ELR (cell line): ENCODE results near the gene GFER.

Experiments
- DNase-seq: peaks from one replicate; pipeline ENCODE4 v3.0.0-alpha.2; 2015; ENCODE audit warnings: low read depth

The GFER gene

DNA sequence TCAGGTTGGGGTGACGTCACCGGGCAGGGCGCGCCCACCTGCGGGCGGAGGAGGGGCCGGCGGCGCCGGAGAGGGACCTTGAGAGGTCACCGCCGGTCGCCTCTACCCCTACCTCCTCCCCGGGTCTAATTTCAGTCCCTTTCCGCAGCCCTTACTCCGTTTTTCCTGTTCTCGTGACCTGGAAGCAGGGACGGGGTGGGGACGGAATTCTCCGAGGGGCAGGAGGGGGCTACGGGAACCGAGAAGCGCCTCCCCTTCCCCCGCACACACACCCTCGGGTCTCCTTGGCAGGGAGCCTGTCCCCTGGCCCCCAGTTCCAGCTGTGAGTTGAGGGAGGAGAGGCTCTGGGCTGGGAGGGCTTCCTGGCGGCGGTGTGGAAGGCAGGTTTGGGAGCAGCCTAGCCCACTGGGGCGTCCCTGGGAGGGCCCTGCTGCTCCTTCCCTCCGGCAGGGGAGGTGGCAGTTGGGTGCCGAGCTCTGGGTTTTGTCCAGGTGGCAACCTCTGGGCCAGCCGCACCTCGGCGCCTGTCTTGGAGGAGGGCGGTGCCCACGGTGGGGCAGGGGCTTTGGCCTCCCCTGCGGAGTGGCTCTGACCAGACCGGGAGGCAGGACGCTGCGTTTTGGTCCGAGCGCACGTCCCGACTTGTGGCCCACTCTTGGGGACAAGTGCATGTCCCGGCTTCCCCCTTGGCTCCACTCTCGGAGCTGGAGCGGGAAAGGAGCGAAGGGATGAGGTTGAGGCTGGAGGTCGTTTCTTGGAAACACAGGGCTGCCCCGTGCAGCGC is 6.5 kb downstream of the GFER start:
- DNase-seq, result no peak

DNA sequence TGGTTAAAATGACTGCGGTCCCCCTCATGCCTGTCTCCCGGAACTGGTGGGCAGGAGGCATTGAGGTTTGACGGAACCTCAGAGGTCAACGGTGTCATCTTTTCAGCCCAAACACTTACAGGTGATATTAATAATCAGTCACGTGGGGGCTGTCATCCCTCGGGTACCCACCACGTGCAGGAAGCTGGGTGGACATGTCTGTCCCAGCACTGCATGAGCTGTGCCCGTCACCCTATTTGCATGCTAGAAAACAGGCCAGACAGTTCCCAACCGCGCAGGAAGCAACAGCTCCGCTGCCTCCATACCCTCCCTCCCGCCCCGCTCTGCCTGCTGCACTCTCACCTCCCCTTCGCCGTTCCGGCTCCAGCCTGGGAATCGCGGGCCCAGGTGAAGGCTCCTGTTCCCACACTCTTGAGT is 7.2 kb downstream of the GFER start:
- no peak for DNase-seq

DNA sequence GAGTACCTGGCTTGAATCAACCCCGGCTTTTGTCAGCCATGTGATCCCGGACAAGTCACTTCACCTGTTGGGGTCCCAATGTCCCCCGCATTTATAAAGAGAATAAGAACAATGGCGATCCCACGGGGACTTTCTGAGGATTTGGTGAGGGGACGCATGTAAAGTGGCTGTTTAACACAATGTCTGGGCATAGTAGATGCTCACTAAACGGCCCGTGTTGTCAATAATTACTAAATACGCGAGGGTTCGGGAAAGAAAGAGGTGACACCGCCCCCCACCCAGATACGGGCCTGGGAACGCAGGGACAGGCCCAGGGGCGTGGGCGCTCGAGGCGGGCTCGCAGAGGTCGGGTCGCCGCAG is 7.6 kb downstream of the GFER start:
- no peak for DNase-seq

DNA sequence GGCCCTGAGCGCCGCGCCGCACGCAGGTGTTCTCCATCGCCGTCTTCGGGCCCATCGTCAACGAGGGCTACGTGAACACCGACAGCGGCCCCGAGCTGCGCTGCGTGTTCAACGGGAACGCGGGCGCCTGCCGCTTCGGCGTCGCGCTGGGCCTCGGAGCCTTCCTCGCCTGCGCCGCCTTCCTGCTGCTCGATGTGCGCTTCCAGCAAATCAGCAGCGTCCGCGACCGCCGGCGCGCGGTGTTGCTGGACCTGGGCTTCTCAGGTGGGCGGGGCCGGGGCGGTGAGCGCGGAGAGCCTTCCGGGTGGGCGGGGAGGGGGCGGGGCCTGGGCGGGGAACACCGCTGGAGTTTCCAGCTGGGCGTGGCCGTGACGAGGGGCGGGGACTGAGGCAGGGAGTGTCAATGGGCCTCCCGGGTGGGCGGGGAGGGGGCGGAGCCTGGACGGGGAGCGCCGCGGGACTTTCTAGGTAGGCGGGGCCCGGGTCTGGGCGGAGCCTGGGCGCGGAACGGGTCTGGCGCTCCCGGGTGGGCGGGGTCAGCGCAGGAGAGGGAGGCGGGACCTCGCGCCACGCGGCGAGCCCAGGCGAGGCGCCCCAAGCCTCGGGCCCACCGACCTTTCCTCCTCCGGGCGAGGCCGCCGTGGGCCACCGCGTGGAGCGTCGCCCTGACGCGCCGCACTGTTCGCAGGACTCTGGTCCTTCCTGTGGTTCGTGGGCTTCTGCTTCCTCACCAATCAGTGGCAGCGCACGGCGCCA is 8.1 kb downstream of the GFER start:
- peak; percentile 78 for DNase-seq

DNA sequence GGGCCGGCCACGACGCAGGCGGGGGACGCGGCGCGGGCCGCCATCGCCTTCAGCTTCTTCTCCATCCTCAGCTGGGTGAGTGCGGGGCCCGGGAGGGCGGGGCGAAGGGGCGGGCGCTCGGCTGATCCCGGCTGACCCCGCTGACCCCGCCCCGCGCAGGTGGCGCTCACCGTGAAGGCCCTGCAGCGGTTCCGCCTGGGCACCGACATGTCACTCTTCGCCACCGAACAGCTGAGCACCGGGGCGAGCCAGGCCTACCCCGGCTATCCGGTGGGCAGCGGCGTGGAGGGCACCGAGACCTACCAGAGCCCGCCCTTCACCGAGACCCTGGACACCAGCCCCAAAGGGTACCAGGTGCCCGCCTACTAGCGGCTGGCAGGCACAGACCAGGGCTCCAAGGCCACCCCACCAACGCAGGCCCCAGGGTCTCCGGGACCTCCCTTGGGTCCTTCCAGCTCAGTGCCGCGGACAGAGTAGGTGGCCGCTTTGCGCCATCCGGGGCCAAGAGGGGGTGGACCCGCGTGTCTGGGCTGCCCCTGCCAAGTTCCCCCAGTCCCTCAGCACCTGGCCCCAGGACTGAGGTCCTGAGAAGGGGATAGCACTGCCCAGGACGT is 8.8 kb downstream of the GFER start:
- no peak for DNase-seq

DNA sequence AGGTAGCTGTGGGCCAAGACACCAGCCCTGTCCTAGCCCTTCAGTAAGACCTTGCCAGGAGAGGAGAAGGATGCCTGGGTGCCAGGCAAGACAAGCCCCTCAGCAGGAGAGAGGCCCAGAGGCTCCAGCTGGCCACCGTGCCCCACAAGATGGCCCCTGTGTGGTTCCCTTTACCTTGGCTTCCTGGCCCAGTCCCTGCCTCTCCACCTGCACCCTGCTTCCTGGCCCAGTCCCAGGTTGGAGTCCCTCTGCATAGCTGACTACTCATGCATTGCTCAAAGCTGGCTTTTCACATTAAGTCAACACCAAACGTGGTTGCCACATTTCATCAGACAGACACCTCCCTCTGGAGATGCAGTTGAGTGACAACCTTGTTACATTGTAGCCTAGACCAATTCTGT is 9.7 kb downstream of the GFER start:
- no peak for DNase-seq

DNA sequence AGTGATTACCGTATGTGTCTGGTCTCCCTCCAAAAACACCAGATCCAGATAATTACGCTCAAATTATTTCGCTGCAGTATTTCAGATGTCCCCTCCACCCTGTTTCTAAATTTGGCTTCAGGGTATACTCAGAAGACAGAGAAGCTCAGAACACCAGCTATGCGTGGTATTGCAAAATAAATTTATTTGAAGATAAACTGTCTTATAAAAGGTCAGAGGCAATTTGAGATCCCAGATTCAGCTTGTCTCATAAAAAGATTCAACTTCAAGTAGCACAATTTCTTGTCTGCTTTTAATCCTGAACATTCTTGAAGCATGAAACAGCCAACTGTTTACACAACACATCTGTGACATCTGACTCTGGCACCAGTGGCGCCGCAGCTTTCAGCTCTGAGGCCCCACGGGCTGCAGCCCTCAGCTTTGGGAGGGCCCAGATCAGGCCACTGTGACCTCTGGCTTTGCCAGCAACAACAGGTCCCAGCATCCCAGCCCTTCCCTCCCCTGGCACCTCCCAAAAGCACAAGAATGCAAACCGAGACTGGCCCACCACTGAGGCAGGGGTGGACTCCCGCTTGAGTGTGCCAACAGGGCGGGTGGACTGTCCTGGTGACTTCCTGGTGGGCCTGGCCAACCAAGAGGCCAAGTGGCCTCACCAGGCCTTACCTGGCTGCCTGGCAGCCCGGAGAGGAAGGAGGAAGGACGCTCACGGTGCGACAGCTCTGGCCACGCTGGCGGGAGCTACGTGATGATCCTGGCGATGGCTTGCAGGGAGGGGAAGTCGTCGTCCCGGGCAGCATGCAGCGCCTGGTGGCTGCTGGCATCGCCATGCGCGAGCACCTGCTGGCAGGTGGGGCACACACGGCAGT is 13.7 kb downstream of the GFER start:
- no peak for DNase-seq

DNA sequence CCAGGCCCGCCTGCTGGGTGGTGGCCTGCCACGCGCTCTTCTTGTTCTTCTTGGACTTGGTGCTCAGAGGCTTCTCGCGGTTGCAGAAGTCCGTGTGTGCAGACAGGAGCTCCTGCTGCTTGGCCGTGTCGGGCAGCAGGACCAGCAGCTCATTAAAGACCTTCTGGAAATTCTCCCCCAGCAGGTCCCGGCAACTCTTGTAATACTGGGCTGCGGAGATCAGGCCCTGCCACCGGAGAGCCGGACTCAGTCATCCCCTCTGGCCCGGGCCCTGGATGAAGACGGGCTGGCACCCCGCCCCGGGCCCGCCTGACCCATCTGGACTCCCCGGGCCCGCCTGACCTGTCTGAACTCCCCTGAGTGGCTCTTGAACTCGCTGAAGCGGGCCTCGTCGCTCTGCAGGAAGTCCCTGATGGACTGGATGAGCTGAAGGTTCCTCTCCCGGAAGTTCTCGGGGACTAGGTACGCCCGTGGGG is 14.4 kb downstream of the GFER start:
- no peak for DNase-seq

DNA sequence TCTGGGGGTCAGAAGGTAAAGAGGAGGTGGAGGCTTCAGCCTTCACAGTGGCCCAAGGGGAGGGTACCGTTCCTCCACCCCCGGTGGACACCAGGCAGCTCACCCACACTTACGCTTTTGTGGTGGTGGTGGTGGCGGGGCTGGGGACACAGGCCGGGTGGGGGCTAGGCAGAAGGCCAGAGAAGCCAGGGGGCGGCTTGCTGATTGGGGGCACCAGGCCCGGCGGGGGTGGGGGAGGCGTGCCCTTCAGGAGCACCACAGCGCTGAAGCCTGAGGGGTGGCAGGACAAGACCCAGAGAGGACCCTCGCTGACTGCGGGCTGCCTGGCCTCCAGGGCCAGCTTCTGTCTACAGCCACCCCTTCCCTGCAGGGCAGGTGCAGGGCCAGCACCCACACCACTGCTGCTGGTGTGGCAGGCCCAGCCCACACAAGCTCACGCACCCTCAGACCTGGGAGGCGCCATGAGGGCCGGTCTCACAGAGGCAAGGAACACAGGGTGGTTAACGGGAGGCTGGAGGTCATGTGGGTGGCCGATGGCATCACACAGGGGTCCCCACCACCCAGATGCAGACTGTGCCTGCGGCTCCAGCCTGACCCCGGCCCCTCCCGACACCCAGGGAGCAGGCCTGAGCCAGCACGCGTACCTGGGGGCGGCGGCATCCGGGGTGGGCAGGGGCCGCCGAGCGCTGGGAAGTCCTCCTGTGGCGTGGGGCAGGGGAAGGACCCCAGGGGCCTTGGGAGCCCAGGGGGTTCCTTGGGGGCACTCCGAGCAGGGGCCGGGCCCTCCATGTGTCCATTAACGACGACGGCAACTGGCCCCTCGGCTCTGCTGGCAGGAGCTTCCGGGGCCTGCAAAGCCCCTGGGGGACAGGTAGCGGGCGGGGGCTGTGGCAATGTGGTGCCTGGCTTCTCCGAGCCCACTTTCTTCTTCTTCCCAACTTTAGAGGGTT is 15.1 kb downstream of the GFER start:
- no peak for DNase-seq

DNA sequence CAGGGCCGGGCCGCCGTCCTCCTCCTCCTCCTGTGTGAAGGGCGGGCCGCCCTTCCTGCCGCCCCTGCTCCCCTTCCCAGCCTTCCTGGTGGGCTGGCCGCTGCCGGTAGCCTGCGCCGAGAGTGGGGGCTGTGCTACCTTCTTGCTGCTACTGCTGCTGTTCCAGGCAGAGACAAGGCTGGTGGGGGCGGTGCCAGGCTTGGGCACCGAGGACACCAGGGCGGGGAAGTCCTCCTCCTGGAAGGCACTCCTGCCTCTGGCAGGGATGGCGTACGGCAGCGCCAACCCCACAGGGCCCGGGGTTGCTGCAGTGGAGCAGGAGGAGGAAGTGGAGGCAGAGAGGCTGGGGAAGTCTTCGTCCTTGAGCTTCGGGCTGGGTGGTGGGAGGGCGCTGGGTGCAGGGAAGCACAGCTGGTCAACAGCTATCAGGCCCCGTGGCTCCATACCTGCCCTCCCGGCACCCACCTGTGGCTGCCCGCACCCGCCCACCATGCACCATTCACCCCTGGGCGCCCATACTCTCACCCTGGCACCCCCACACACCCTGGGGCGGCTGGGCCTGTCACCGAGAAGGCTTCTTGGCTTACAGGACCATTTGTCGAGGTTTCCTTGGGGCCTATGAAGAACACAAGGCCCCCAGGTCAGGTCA is 16.0 kb downstream of the GFER start:
- no peak for DNase-seq

DNA sequence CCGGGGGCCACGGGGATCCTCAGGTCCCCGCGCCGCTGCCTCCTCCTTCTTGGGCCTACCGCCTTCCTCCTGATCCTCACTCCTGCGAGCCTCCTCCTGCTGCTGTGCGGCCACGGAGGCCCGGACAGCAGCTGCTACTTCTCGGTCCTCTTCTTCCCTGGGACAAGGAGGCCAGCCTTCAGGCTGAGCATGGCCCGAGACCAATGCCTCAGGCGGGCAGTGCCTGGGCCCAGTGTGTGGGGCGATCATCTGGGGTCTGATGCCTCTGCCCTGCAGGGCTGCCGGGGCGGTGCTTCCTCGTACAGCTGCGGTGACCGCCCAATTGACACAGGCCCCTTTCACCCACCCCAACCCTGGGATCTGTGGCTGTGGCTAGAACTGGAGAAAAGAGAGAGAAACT is 17.0 kb downstream of the GFER start:
- no peak for DNase-seq

DNA sequence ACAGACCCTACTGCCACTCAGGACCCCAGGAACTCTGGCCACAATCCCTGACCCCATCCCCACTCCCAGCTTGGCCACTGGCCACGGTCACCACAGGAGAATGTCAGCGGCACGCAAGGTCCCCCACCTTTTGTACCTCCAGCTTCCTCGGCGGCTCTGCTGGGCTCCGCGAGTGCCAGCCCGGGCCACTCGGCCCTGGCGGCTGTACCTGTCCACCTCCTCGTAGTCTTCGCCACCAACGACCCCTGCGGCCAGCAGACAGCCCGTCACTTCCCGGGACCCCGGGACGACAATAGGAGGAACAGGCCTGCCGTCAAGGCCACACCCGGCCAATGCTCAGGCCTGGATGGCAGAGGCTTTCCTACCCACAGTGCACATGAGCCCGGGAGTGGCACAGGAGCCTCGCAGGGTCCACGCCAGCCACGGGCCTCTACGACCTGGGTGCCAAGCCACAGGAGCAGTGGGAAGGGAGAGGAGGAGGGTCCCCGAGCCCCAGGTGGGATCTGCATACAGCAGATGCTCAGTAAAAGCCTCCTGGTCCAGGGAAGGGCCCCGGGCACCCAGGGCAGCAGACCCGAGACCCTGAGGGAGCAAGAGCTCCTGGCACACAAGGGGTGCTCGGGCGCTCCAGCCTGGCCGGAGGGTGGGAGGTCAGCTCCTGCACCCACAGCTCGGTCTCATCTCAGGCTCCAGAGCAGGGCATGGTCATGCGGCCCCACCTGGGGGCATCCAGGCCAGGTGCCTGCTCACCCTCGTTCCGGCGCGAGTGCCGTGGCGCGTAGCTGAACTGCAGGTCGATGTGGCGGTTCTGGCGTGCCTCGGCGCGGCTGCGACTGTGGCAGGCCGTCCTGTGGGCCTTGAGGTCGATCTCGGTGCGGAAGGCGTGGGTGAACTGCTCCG is 17.7 kb downstream of the GFER start:
- DNase-seq, result no peak

DNA sequence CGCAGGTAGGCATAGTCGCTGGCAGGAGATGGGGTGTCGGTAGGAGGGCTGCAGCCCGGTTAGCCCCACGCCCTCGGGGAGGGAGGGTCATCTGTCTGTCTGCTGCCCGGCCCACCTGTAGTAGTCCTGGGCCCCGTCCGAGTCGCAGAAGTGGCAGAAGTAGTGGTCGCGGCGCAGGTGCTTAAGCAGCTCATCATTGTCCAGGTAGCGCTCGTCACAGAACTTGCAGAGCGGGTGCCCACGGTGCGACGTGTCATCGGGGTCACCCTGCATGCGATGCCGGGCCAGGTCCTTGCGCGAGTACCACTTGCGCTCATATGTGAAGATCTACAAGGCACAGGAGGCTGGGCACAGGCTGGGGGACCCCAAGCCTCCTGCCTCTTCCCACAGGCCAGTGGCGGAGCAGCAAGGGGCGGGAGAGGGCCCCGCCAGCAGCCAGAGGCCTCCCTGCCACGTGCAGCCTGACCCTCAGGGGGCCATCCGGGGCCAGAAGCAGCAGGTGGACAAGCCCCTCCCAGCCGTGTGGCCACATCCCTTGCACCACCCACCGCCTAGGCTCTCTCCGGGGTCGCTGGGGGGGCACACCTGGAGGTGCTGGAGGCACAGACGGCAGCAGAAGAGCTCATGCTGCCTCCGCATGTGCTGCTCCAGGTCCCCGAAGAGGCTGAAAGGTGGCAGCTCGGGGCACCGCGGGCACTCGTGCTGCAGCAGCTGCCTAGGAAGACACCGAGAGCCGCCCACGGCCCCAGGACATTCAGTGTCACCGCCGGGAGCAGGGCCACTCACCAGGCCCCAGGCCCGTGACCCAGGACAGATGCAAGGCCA is 18.6 kb downstream of the GFER start:
- no peak for DNase-seq

DNA sequence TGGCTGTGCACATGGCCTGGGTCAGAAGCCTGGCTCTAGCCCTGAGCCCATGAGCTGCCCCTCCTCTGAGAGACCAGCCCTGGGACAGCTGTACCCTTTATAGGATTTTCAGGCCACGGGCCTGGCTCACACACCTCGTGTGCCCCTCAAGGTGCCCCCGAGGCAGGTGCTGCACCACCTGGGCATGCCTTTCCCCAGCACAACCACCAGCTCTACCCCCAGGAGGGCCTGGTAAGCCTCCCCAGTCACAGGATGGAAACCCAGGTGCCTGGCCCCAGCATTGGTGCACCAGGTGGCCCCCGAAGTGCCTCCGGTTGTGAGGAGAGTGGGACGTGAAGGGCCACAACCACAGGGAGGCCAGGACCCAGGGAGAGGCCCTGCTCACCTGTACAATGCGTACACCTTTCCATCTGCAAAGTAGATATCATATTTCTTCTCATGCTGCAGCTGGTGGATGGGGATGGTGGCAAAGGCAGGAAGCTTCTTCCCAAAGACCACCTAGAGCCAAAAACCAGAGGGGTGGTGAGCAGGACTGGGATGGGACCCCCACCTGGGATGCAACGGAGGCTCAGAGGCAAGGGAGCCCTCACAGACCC is 19.3 kb downstream of the GFER start:
- no peak for DNase-seq

DNA sequence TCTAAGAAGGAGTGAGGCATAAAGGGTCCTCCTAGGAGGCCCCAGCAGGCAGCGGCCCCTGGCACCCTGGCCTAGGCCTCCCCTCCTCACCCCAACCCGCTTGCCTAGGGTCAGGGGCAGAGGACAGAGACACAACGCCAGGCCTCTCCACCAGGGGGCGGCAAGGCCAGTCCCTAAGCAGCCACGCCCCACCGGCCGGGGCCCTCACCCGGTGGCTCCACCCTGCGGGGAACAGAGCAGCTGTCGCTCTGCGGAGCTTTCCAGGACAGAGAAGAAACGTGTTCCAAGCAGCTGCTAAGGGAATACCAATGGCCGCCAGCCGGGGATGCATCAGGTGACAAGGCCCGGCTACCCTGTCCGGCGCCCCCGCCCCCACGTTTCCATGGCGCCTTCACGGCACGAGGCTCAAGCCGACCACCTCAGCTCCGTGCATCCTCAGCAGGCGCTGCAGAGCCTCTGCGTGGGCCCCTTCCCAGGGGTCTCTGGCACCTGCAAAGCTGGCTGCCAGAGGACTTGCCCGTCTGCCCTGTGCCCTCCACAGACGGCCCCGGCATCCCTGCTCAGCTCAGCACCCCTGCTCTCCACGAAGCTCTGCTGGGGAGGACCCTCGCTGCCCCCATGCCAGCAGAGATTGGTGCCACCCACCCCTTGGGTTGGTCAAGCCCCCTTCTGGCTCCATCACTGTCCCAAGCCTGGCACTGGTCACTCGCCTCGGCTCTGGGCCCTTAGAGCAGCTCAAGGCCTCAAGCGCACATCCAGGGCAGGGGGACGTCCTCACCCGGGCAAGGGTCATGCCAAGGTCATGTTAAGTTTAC is 20.0 kb downstream of the GFER start:
- DNase-seq, result peak; percentile 83

DNA sequence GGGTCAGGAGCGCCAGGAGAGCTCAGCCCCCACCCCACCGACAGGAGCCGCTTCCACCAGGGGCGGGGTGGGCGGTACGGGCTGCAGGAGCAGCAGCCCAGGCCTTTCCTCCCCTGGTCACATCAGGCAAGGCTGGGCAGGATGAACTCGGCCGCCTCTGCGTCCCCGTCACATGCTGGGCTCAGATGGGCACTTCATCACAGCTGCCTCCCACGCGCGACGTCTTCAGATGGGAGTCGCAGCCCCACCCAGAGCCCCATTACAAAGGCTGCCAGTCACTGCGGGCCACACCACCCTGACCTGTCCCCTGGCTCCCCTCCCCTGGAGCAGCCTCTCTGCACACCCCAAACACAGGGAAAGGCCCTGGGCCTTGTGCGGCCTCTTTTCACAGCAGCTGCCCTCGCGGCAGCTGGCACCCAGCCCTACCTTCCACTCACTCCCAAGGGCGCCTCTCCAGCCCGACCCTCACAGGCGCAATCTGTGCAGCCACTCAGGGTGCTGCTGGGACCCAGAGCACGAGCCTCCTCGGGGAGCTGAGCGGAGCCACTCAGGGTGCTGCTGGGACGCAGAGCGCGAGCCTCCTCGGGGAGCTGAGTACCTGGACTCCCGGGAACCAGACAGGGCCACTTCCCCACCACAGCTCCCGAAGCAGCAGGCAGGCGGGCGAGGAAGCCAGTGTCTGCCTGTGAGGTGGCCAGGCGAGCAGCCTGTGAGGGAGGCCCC is 21.0 kb downstream of the GFER start:
- DNase-seq, result no peak

DNA sequence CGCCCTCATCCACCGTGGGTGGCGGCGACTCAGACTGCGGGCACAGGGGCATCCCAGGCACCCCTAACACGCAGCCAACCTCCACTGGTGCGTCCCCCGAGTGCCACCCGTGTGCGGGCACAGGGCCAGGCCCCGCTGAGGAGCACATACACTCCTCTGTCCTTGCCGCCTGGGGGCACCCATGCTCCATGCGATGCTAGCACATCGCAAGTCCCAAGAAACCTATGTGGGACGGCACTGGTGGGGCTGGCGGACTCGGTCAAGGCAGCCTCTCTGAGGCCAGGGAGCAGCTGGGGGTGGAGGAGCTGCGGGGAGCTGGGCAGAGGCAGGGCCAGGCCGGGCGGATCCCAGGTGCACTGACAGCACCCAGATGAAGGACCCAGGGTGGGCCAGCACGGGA is 21.7 kb downstream of the GFER start:
- no peak for DNase-seq
